ENCODE results near the gene PAGE3. TPM values are rescaled to one million over a fixed set of nuclear protein-coding genes. Genes with fewer than 3 reads are reported as not detected.

The PAGE3 gene
- total and polyA plus RNA-seq, 2 of the 4 experiments (the other 2 are of a cell fraction) = not detected

- in situ Hi-C loops (cut with MboI; ENCODE audit: low sequenced_read_pairs) = no loop called here
- Histone ChIP-seq H3K9me1 (ENCODE audit: insufficient read depth, low read length) (no peaks in the 10 kb centered on the region), H3K4me3 (ENCODE audit: insufficient read depth, low read depth, low read length) (no peak overlapping the region), H2BK20ac (ENCODE audit: low read depth, low read length) (no peak overlapping the region), H3K18ac (ENCODE audit: low read depth, low read length) (no peak overlapping the region), H4K5ac (ENCODE audit: low read depth, low read length) (no peak overlapping the region), H3K14ac (replicated peaks; ENCODE audit: low read depth, low read length) (no peak overlapping the region), H2AK9ac (replicated peaks; ENCODE audit: low read depth, low read length, poor library complexity) (no peak overlapping the region), H2AFZ (replicated peaks; ENCODE audit: low read length, poor library complexity) (no peak overlapping the region), H2AK5ac (ENCODE audit: low read depth, low read length) (no peak overlapping the region), H4K8ac (ENCODE audit: low read depth in 2 of 2, low read length in 2 of 2) (no peak overlapping the region), H3K27me3 (ENCODE audit: control insufficient read depth, insufficient read depth, low read length) (no peaks in the 10 kb centered on the region), H3K4me2 (ENCODE audit: low read depth, low read length) (no peak overlapping the region), H3K79me1 (ENCODE audit: low read depth in 1 of 2, low read length in 2 of 2) (no peaks in the 10 kb centered on the region), H3K23ac (ENCODE audit: low read depth, low read length) (no peak overlapping the region), H3K9ac (ENCODE audit: low read depth, low read length) (no peak overlapping the region), H3K4me1 (ENCODE audit: control insufficient read depth, insufficient read depth, low read length) (no peaks in the 10 kb centered on the region), H2BK15ac (ENCODE audit: low read depth, low read length) (no peak overlapping the region), H3K27ac (ENCODE audit: insufficient read depth, low read length) (no peak overlapping the region), H3K4ac (ENCODE audit: low read depth, low read length) (no peak overlapping the region), H4K91ac (ENCODE audit: insufficient read depth, low read depth, low read length) (no peak overlapping the region), H2BK120ac (ENCODE audit: low read depth, low read length) (no peak overlapping the region), H2BK5ac (ENCODE audit: low read depth, low read length, poor library complexity, severe bottlenecking) (no peak overlapping the region), H3K9me3 (ENCODE audit: control insufficient read depth, insufficient read depth, low read length) (no peaks in the 10 kb centered on the region), H3K36me3 (ENCODE audit: control insufficient read depth, insufficient read depth, low read length) (no peaks in the 10 kb centered on the region), H4K20me1 (ENCODE audit: insufficient read depth, low read length) (no peaks in the 10 kb centered on the region), H3K56ac (ENCODE audit: extremely low read depth, insufficient read depth, low read length) (no peak overlapping the region)
- DNase-seq = no peak
- TF ChIP-seq RAD21 (IDR thresholded peaks at IDR 0.05; ENCODE audit: low read length) (no peak), RFX5 (IDR thresholded peaks at IDR 0.05; ENCODE audit: low read depth, low read length) (no peak), MAFK (IDR thresholded peaks at IDR 0.05; ENCODE audit: low read depth, low read length) (no peak), FOS (IDR thresholded peaks at IDR 0.05; ENCODE audit: low read depth, low read length) (no peak), NFE2L2 (IDR thresholded peaks at IDR 0.05; ENCODE audit: low read depth, low read length) (no peak), BHLHE40 (IDR thresholded peaks at IDR 0.05; ENCODE audit: low read depth, low read length) (no peak), CTCF (conservative IDR thresholded peaks at IDR 0.05; ENCODE audit: low read depth, low read length) (no peak), ELK1 (IDR thresholded peaks at IDR 0.05; ENCODE audit: borderline replicate concordance, low read depth, low read length) (no peak), MXI1 (IDR thresholded peaks at IDR 0.05; ENCODE audit: borderline replicate concordance, low read depth, low read length) (no peak), CEBPB (IDR thresholded peaks at IDR 0.05; ENCODE audit: low read depth, low read length) (no peak), RCOR1 (IDR thresholded peaks at IDR 0.05; ENCODE audit: insufficient replicate concordance, low read length) (no peak), SMC3 (IDR thresholded peaks at IDR 0.05; ENCODE audit: low read depth, low read length) (no peak), MAZ (IDR thresholded peaks at IDR 0.05; ENCODE audit: borderline replicate concordance, low read depth, low read length) (no peak)
- BruUV-seq (replicated peaks) = no TSS peak
- WGBS, 2 experiments (ENCODE audit: extremely low coverage in 2 of 2, insufficient read length in 1 of 2) = no CpG with 5 or more reads among the region's 3 CpGs
- dilution Hi-C loops (cut with HindIII; ENCODE audit: low sequenced_read_pairs, unreplicated experiment) = no loop called here
- POLR2A ChIA-PET (ENCODE audit: unreplicated experiment) = no interaction called here
- intact Hi-C loops (cut with micrococcal nuclease) = no loop called here
- CTCF ChIA-PET = no interaction called here
- ATAC-seq (ENCODE audit: low read depth) = no peak
Observed at GRCh38 chrX:55213381-55213780, 51.3 kb downstream of the PAGE3 start.
